GM21526 (cell line): ENCODE data around the gene TMPRSS13.

Experiments used
- ATAC-seq: cut with Tn5 transposase; IDR thresholded peaks from one replicate; pipeline ENCODE4 v1.9.1; 2021; ENCODE audit warnings: moderate library complexity; ENCODE audit not compliant: unreplicated experiment, low FRiP score

TMPRSS13 gene

GRCh38 chr11:117914991-117915618, 14.1 kb downstream of the TMPRSS13 start:
- ATAC-seq, result no peak

GRCh38 chr11:117914398-117914761, 14.8 kb downstream of the TMPRSS13 start:
- no peak for ATAC-seq

- no peak for ATAC-seq
These were observed 15.3 kb downstream of the TMPRSS13 start for GRCh38 chr11:117913736-117914397.

GRCh38 chr11:117912497-117912896, 16.7 kb downstream of the TMPRSS13 start:
- no peak for ATAC-seq

GRCh38 chr11:117911694-117912093, 17.5 kb downstream of the TMPRSS13 start:
- no peak for ATAC-seq

GRCh38 chr11:117910941-117911655, 18.1 kb downstream of the TMPRSS13 start:
- ATAC-seq, result no peak

GRCh38 chr11:117910525-117910924, 18.7 kb downstream of the TMPRSS13 start:
- ATAC-seq, result no peak

GRCh38 chr11:117909611-117910382, 19.4 kb downstream of the TMPRSS13 start:
- ATAC-seq, result no peak

GRCh38 chr11:117908959-117909610, 20.1 kb downstream of the TMPRSS13 start:
- ATAC-seq, result no peak

- no peak for ATAC-seq
These were observed 20.9 kb downstream of the TMPRSS13 start for GRCh38 chr11:117908109-117908895.

GRCh38 chr11:117907276-117908108, 21.7 kb downstream of the TMPRSS13 start:
- ATAC-seq, result peak; percentile 52

GRCh38 chr11:117906710-117907109, 22.5 kb downstream of the TMPRSS13 start:
- no peak for ATAC-seq

GRCh38 chr11:117906126-117906525, 23.1 kb downstream of the TMPRSS13 start:
- no peak for ATAC-seq

GRCh38 chr11:117905524-117905923, 23.7 kb downstream of the TMPRSS13 start:
- ATAC-seq, result no peak

- no peak for ATAC-seq
These were observed 25.5 kb downstream of the TMPRSS13 start for GRCh38 chr11:117903505-117904382.

- no peak for ATAC-seq
These were observed 27.0 kb downstream of the TMPRSS13 start for GRCh38 chr11:117902001-117902845.

GRCh38 chr11:117901601-117902000, 27.6 kb downstream of the TMPRSS13 start:
- ATAC-seq, result no peak
